SK-N-SH (cell line): ENCODE data around the gene DPF3. TPM values are rescaled to one million over a fixed set of nuclear protein-coding genes. Genes with fewer than 3 reads are reported as not detected.

Experiments used
- CTCF ChIA-PET: fragments of 300-600, 350-600 bp; formaldehyde crosslinking; extraction: SDS; loops from one replicate; lab custom pipeline; 2021; lab: Yijun Ruan, JAX
- POLR2A ChIA-PET: fragments of 350-600 bp; sonication (Branson Sonifier 250); formaldehyde crosslinking; extraction: SDS; loops from one replicate; lab custom pipeline; 2020; ENCODE audit warnings: antibody characterized with exemption, inconsistent platforms; lab: Yijun Ruan, JAX
- DNase-seq: peaks from one replicate; pipeline ENCODE4 v3.0.0; 2012
- H2AFZ ChIP-seq: fragments of 200-600 bp; sonication (generic); 2 replicates; pipeline ENCODE4 v1.8.1; 2016; ENCODE audit warnings: antibody characterized with exemption, mild to moderate bottlenecking, low read depth
- H3F3A ChIP-seq: fragments of 200-600 bp; sonication (generic); replicated peaks from 2 replicates; pipeline ENCODE3; 2016; ENCODE audit warnings: antibody characterized with exemption, mild to moderate bottlenecking; ENCODE audit not compliant: insufficient read depth
- H3K27ac ChIP-seq, 2 experiments: fragments of 200-500 bp in 1 of 2; fragments of 200-600 bp in 1 of 2; sonication (Bioruptor generic) in 1 of 2; sonication (generic), shearing (Covaris generic) in 1 of 2; 2 replicates each; pipeline versions ENCODE4 v1.5.1 to v1.6.1; 2014 to 2016; ENCODE audit warnings: low read depth in 2 of 2, inconsistent platforms in 1 of 2, low read length in 1 of 2, mild to moderate bottlenecking in 1 of 2, mixed read lengths in 1 of 2
- H3K27me3 ChIP-seq: fragments of 200-600 bp; sonication (generic), shearing (Covaris generic); 2 replicates; pipeline ENCODE4 v1.6.1; 2016; ENCODE audit warnings: mixed run types; ENCODE audit not compliant: insufficient read depth
- H3K36me3 ChIP-seq, 2 experiments: fragments of 200-500 bp in 1 of 2; fragments of 200-600 bp in 1 of 2; sonication (Bioruptor generic) in 1 of 2; sonication (generic) in 1 of 2; replicated peaks in 1 of 2; 2 replicates each; pipeline versions ENCODE3 to v1.5.1; 2014 to 2016; ENCODE audit warnings: low read length in 1 of 2, mild to moderate bottlenecking in 1 of 2; ENCODE audit not compliant: insufficient read depth in 2 of 2, control insufficient read depth in 1 of 2
- H3K4me1 ChIP-seq, 2 experiments: fragments of 200-500 bp in 1 of 2; fragments of 200-600 bp in 1 of 2; sonication (Bioruptor generic) in 1 of 2; sonication (generic), shearing (Covaris generic) in 1 of 2; 2 replicates each; pipeline versions ENCODE4 v1.5.1 to v1.6.1; 2014 to 2016; ENCODE audit warnings: low read depth in 1 of 2, low read length in 1 of 2, mixed run types in 1 of 2; ENCODE audit not compliant: insufficient read depth in 2 of 2, control insufficient read depth in 1 of 2
- H3K4me2 ChIP-seq: fragments of 200-600 bp; sonication (generic), shearing (Covaris generic); 2 replicates; pipeline ENCODE4 v1.6.1; 2017; ENCODE audit warnings: mixed run types
- H3K4me3 ChIP-seq, 2 experiments: fragments of 200-500 bp in 1 of 2; fragments of 200-600 bp in 1 of 2; sonication (Bioruptor generic) in 1 of 2; sonication (generic), shearing (Covaris generic) in 1 of 2; 2 replicates each; pipeline versions ENCODE4 v1.5.1 to v1.8.1; 2014 to 2016; ENCODE audit warnings: low read depth in 2 of 2, inconsistent platforms in 1 of 2, low read length in 1 of 2, mild to moderate bottlenecking in 1 of 2, mixed read lengths in 1 of 2, moderate library complexity in 1 of 2
- H3K79me2 ChIP-seq: fragments of 200-600 bp; sonication (generic); 2 replicates; pipeline ENCODE4 v1.8.1; 2017; ENCODE audit warnings: mild to moderate bottlenecking; ENCODE audit not compliant: insufficient read depth
- H3K9ac ChIP-seq: fragments of 200-600 bp; sonication (generic); 2 replicates; pipeline ENCODE4 v1.6.1; 2017; ENCODE audit warnings: mixed run types
- H3K9me2 ChIP-seq: fragments of 200-600 bp; sonication (generic); 2 replicates; pipeline ENCODE4 v1.6.1; 2017; ENCODE audit warnings: mixed run types
- H3K9me3 ChIP-seq: fragments of 200-600 bp; sonication (generic); 2 replicates; pipeline ENCODE4 v1.6.1; 2017; ENCODE audit warnings: mixed run types, mild to moderate bottlenecking, moderate library complexity
- H4K20me1 ChIP-seq: fragments of 200-600 bp; sonication (generic); 2 replicates; pipeline ENCODE4 v1.6.1; 2017; ENCODE audit warnings: mild to moderate bottlenecking, mixed run types; ENCODE audit not compliant: insufficient read depth
- CHD2 ChIP-seq: fragments of 150-350 bp; IDR thresholded peaks from 2 replicates; pipeline ENCODE4 v1.6.1; 2018; ENCODE audit warnings: low read length; ENCODE audit not compliant: partially characterized antibody
- EP300 ChIP-seq, 2 experiments: IDR thresholded peaks; 2 replicates each; pipeline versions ENCODE4 v1.4.0 to v1.6.1; 2012; ENCODE audit warnings: borderline replicate concordance in 1 of 2, low read depth in 1 of 2, low read length in 1 of 2
- FOXM1 ChIP-seq: IDR thresholded peaks from 2 replicates; pipeline ENCODE4 v1.4.0; 2012; ENCODE audit warnings: low read depth, mild to moderate bottlenecking
- IRF3 ChIP-seq: fragments of 150-350 bp; IDR thresholded peaks from 2 replicates; pipeline ENCODE4 v1.6.1; 2016; ENCODE audit warnings: mild to moderate bottlenecking, low read depth, low read length
- MAX ChIP-seq: IDR thresholded peaks from 2 replicates; pipeline ENCODE4 v1.4.0; 2012; ENCODE audit warnings: low read depth
- MEF2A ChIP-seq: IDR thresholded peaks from 2 replicates; pipeline ENCODE4 v1.4.0; 2012; ENCODE audit warnings: low read depth, borderline replicate concordance
- MXI1 ChIP-seq: IDR thresholded peaks from 2 replicates; pipeline ENCODE4 v1.6.1; 2012; ENCODE audit warnings: mild to moderate bottlenecking, low read depth, low read length, improper control_type of control experiment
- NRF1 ChIP-seq: IDR thresholded peaks from 2 replicates; pipeline ENCODE4 v1.6.1; 2012; ENCODE audit warnings: low read depth, mild to moderate bottlenecking, low read length
- RAD21 ChIP-seq: IDR thresholded peaks from 2 replicates; pipeline ENCODE4 v1.6.1; 2012; ENCODE audit warnings: mild to moderate bottlenecking, low read length
- RFX5 ChIP-seq: IDR thresholded peaks from 2 replicates; pipeline ENCODE4 v1.6.1; 2012; ENCODE audit warnings: mild to moderate bottlenecking, improper control_type of control experiment, low read length
- RXRA ChIP-seq: IDR thresholded peaks from 2 replicates; pipeline ENCODE4 v1.4.0; 2012; ENCODE audit warnings: low read depth, mild to moderate bottlenecking, borderline replicate concordance
- SIN3A ChIP-seq: IDR thresholded peaks from 2 replicates; pipeline ENCODE4 v1.6.1; 2012; ENCODE audit warnings: low read depth, mild to moderate bottlenecking, low read length, moderate library complexity, borderline replicate concordance
- TAF1 ChIP-seq: IDR thresholded peaks from 2 replicates; pipeline ENCODE4 v1.6.1; 2012; ENCODE audit warnings: low read depth, mild to moderate bottlenecking, low read length, moderate library complexity, borderline replicate concordance
- TEAD4 ChIP-seq: IDR thresholded peaks from 2 replicates; pipeline ENCODE4 v1.4.0; 2012; ENCODE audit warnings: mild to moderate bottlenecking, borderline replicate concordance; ENCODE audit not compliant: insufficient read depth
- USF1 ChIP-seq: IDR thresholded peaks from 2 replicates; pipeline ENCODE4 v1.4.0; 2012; ENCODE audit warnings: low read depth, borderline replicate concordance
- YY1 ChIP-seq: IDR thresholded peaks from 2 replicates; pipeline ENCODE4 v1.4.0; 2012; ENCODE audit warnings: low read depth, mild to moderate bottlenecking
- ZBTB33 ChIP-seq: IDR thresholded peaks from 2 replicates; pipeline ENCODE4 v1.4.0; 2012; ENCODE audit warnings: low read depth, borderline replicate concordance
- WGBS: methylation state at CpG from one replicate; pipeline ENCODE4 v1.1.6; 2017; ENCODE audit warnings: low lambda C conversion rate; 5-methylcytosine and 5-hydroxymethylcytosine counted together
- polyA plus RNA-seq, 3 experiments: library from polyadenylated mRNA; depleted of rRNA; stranded (reverse); fragments of >200 nt; gene quantifications; 2 replicates each; pipeline ENCODE4 v1.2.3, GENCODE V29; 2012

DPF3 gene
- polyA plus RNA-seq, 1 of the 3 experiments (the other 2 are of a cell fraction): 2.8 TPM

GRCh38 chr14:72595152-72595862 is 298.6 kb downstream of the DPF3 start:
- Histone ChIP-seq H4K20me1 (no peaks in the 10 kb centered on the region), H3K36me3 (no peaks in the 10 kb centered on the region), H3K4me3 (no peak overlapping the region), H3K9me3 (no peaks in the 10 kb centered on the region)
- no peak for DNase-seq
- no peak for TF ChIP-seq RAD21
- TF ChIP-seq EP300 (IDR thresholded peaks at IDR 0.05; ENCODE audit: borderline replicate concordance in 1 of 2, low read depth in 1 of 2, low read length in 1 of 2): no peak
- no peak for TF ChIP-seq SIN3A
- TF ChIP-seq MAX: no peak
- no peak for TF ChIP-seq NRF1
- TF ChIP-seq IRF3: no peak
- TF ChIP-seq MEF2A: no peak
- TF ChIP-seq ZBTB33: no peak
- TF ChIP-seq, all 33 proteins: peak for 0
- WGBS: 69% methylated on average over 8 of the region's 8 CpGs
- Histone ChIP-seq H3K9me2 (no peaks in the 10 kb centered on the region), H3K79me2 (no peaks in the 10 kb centered on the region), H3K4me2 (no peak overlapping the region), H3K27ac (no peak overlapping the region), H3K27me3 (no peaks in the 10 kb centered on the region), H2AFZ (no peak overlapping the region), H3K9ac (no peak overlapping the region), H3F3A (no peaks in the 10 kb centered on the region), H3K4me1 (peaks cover 0 to 5% of the 10 kb centered on the region in 2 experiments; a peak in 1 of 4 replicates)
- CTCF ChIA-PET: no interaction called here
- POLR2A ChIA-PET: no interaction called here

GRCh38 chr14:72594099-72594901 is 299.6 kb downstream of the DPF3 start:
- H3K27me3 ChIP-seq: no peaks in the 10 kb centered on the region
- no peak overlapping the region for H2AFZ ChIP-seq
- 87% methylated on average over 14 of the region's 14 CpGs for WGBS
- H3K9me3 ChIP-seq: no peaks in the 10 kb centered on the region
- no peak overlapping the region for H3K4me3 ChIP-seq
- H3K4me1 ChIP-seq: peaks cover 0 to 5% of the 10 kb centered on the region in 2 experiments; a peak in 1 of 4 replicates
- H3K4me2 ChIP-seq: no peak overlapping the region
- H3K9ac ChIP-seq: no peak overlapping the region
- ChIA-PET POLR2A (no interaction called here), CTCF (no interaction called here)
- no peaks in the 10 kb centered on the region for H4K20me1 ChIP-seq
- no peak for DNase-seq
- H3K36me3 ChIP-seq: no peaks in the 10 kb centered on the region
- H3K27ac ChIP-seq: no peak overlapping the region
- H3F3A ChIP-seq: no peaks in the 10 kb centered on the region
- no peaks in the 10 kb centered on the region for H3K79me2 ChIP-seq
- no peak for TF ChIP-seq RXRA
- no peak for TF ChIP-seq RAD21
- no peak for TF ChIP-seq TAF1
- no peak for TF ChIP-seq MXI1
- no peak for TF ChIP-seq YY1
- no peak for TF ChIP-seq RFX5
- no peak for TF ChIP-seq CHD2
- no peak for TF ChIP-seq TEAD4
- no peak for TF ChIP-seq FOXM1
- no peak for TF ChIP-seq USF1
- TF ChIP-seq, all 33 proteins: peak for 0
- no peaks in the 10 kb centered on the region for H3K9me2 ChIP-seq
